Measurements from ENCODE around the gene P2RY12. TPM values are rescaled to one million over a fixed set of nuclear protein-coding genes. Genes with fewer than 3 reads are reported as not detected.

Gene P2RY12
- total and polyA plus RNA-seq, 4 donors: 0.16 to 3.0 (median 1.2) TPM

DNA sequence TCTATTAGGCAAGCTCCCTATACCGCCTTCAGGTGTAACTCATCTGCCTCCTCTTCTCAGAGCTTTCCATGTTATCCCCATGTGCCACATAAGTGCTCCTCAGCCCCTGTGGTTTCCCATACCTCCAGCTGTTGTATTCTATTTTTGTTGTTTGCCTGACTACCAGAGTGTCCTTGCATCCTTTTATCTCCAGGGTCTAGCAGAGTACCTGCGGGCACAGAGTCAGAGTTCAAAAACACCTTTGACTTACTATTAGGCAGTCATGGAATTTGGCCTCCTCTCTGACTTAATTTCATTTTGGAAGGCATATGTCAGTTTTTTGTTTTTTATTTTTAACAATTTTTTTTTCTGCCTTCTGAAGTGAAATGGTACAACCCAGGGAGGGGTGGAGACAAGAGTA, 75.0 kb downstream of the P2RY12 start:
- no peak overlapping the region for H3K27ac ChIP-seq (ENCODE audit: low read depth in 1 of 2, low read length in 1 of 2)
- DNase-seq (no peak), ATAC-seq (ENCODE audit: insufficient read depth, low FRiP score) (no peak)
- H3K4me1 ChIP-seq (ENCODE audit: control insufficient read depth in 5 of 5, insufficient read depth in 5 of 5, low read length in 5 of 5): peaks cover 0 to 4% (median 0%) of the 10 kb centered on the region in 5 donors
- no peaks in the 10 kb centered on the region for H3K27me3 ChIP-seq (ENCODE audit: control insufficient read depth in 3 of 3, insufficient read depth in 3 of 3, low read length in 2 of 3)
- 95 to 96% methylated on average over 2 of the region's 2 CpGs for WGBS, 2 donors
- no peak overlapping the region for H3K9ac ChIP-seq (ENCODE audit: insufficient read depth in 1 of 2, low read length in 2 of 2)
- H3K9me3 ChIP-seq (ENCODE audit: control insufficient read depth in 4 of 4, insufficient read depth in 3 of 4, low read length in 3 of 4): no peaks in the 10 kb centered on the region
- H3K36me3 ChIP-seq (ENCODE audit: control insufficient read depth in 4 of 4, insufficient read depth in 4 of 4, low read length in 4 of 4): no peaks in the 10 kb centered on the region
- TF ChIP-seq, protein P1, sequence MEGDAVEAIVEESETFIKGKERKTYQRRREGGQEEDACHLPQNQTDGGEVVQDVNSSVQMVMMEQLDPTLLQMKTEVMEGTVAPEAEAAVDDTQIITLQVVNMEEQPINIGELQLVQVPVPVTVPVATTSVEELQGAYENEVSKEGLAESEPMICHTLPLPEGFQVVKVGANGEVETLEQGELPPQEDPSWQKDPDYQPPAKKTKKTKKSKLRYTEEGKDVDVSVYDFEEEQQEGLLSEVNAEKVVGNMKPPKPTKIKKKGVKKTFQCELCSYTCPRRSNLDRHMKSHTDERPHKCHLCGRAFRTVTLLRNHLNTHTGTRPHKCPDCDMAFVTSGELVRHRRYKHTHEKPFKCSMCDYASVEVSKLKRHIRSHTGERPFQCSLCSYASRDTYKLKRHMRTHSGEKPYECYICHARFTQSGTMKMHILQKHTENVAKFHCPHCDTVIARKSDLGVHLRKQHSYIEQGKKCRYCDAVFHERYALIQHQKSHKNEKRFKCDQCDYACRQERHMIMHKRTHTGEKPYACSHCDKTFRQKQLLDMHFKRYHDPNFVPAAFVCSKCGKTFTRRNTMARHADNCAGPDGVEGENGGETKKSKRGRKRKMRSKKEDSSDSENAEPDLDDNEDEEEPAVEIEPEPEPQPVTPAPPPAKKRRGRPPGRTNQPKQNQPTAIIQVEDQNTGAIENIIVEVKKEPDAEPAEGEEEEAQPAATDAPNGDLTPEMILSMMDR (IDR thresholded peaks at IDR 0.05; ENCODE audit: control extremely low read depth, extremely low read depth): no peak
- H3K4me3 ChIP-seq: no peak overlapping the region

- 87 to 91% methylated on average over 1 of the region's 1 CpG for WGBS, 2 donors
- Histone ChIP-seq H3K9ac (ENCODE audit: insufficient read depth in 1 of 2, low read length in 2 of 2) (no peak overlapping the region), H3K36me3 (ENCODE audit: control insufficient read depth in 4 of 4, insufficient read depth in 4 of 4, low read length in 4 of 4) (no peaks in the 10 kb centered on the region)
Measured at GRCh38 chr3:151307583-151308488, 76.7 kb downstream of the P2RY12 start.

GRCh38 chr3:151307131-151307530, 77.4 kb downstream of the P2RY12 start:
- no peak for ATAC-seq (ENCODE audit: insufficient read depth, low FRiP score)
- Histone ChIP-seq H3K4me3 (no peak overlapping the region), H3K9me3 (ENCODE audit: control insufficient read depth in 4 of 4, insufficient read depth in 3 of 4, low read length in 3 of 4) (no peaks in the 10 kb centered on the region), H3K36me3 (ENCODE audit: control insufficient read depth in 4 of 4, insufficient read depth in 4 of 4, low read length in 4 of 4) (no peaks in the 10 kb centered on the region), H3K9ac (ENCODE audit: insufficient read depth in 1 of 2, low read length in 2 of 2) (no peak overlapping the region), H3K27ac (ENCODE audit: low read depth in 1 of 2, low read length in 1 of 2) (no peak overlapping the region), H3K4me1 (ENCODE audit: control insufficient read depth in 5 of 5, insufficient read depth in 5 of 5, low read length in 5 of 5) (peaks cover 0 to 4% (median 0%) of the 10 kb centered on the region in 5 donors), H3K27me3 (ENCODE audit: control insufficient read depth in 3 of 3, insufficient read depth in 3 of 3, low read length in 2 of 3) (no peaks in the 10 kb centered on the region)
- no peak for DNase-seq
- TF ChIP-seq, protein P1 (IDR thresholded peaks at IDR 0.05; ENCODE audit: control extremely low read depth, extremely low read depth): no peak

More at GRCh38 chr3:151307583-151308488, 76.7 kb downstream of the P2RY12 start:
- DNase-seq (no peak), ATAC-seq (ENCODE audit: insufficient read depth, low FRiP score) (no peak)
- no peaks in the 10 kb centered on the region for H3K27me3 ChIP-seq (ENCODE audit: control insufficient read depth in 3 of 3, insufficient read depth in 3 of 3, low read length in 2 of 3)
- peaks cover 0 to 4% (median 0%) of the 10 kb centered on the region in 5 donors for H3K4me1 ChIP-seq (ENCODE audit: control insufficient read depth in 5 of 5, insufficient read depth in 5 of 5, low read length in 5 of 5)
- no peak overlapping the region for H3K27ac ChIP-seq (ENCODE audit: low read depth in 1 of 2, low read length in 1 of 2)
- no peak overlapping the region for H3K4me3 ChIP-seq
- no peaks in the 10 kb centered on the region for H3K9me3 ChIP-seq (ENCODE audit: control insufficient read depth in 4 of 4, insufficient read depth in 3 of 4, low read length in 3 of 4)
- TF ChIP-seq, protein P1 (IDR thresholded peaks at IDR 0.05; ENCODE audit: control extremely low read depth, extremely low read depth): no peak

All from lung (tissue), 12 donors.